Endothelial cell of umbilical vein (primary cell): ENCODE data around the gene DGKI. TPM values are rescaled to one million over a fixed set of nuclear protein-coding genes. Genes with fewer than 3 reads are reported as not detected.

Experiments
- BruUV-seq: library from RNA; stranded (reverse); fragments of 400-500 nt; replicated peaks from 2 replicates; lab custom pipeline; 2021; lab: Mats Ljungman, UMichigan
- CTCF ChIA-PET: fragments of 300-600, 350-600 bp; sonication (Branson Sonifier 250); formaldehyde crosslinking; loops from one replicate; lab custom pipeline; 2021; ENCODE audit warnings: antibody characterized with exemption, inconsistent platforms; lab: Charles Lee
- POLR2A ChIA-PET: fragments of 300-600, 350-600 bp; sonication (Branson Sonifier 250); formaldehyde crosslinking; loops from one replicate; lab custom pipeline; 2021; ENCODE audit warnings: antibody characterized with exemption, inconsistent platforms; lab: Charles Lee
- DNase-seq: peaks from one replicate; pipeline ENCODE4 v3.0.0-alpha.2; 2011; ENCODE audit warnings: low read depth, low spot score
- FAIRE-seq: peaks from 2 replicates; lab custom pipeline; 2011; peaks lifted over from hg19 to GRCh38; lab: Jason Lieb, UNC
- H2AFZ ChIP-seq: 2 replicates; pipeline ENCODE4 v1.6.0; 2012; ENCODE audit warnings: low read depth, low read length, control low read depth, inconsistent platforms
- H3K27ac ChIP-seq: 2 replicates; pipeline ENCODE4 v1.5.1; 2011; ENCODE audit warnings: low read depth, mild to moderate bottlenecking, control low read depth, low read length, moderate library complexity; ENCODE audit not compliant: insufficient read depth
- H3K27me3 ChIP-seq, 2 experiments: 2 replicates each; pipeline versions ENCODE4 v1.6.0 to v1.6.1; 2011; ENCODE audit warnings: low read length in 2 of 2, mixed read lengths in 1 of 2; ENCODE audit not compliant: control insufficient read depth in 2 of 2, insufficient read depth in 2 of 2
- H3K36me3 ChIP-seq, 2 experiments: 2 replicates in 1 of 2; 3 replicates in 1 of 2; pipeline ENCODE4 v1.5.1; 2011; ENCODE audit warnings: low read length in 2 of 2, mild to moderate bottlenecking in 1 of 2, moderate library complexity in 1 of 2; ENCODE audit not compliant: control insufficient read depth in 2 of 2, insufficient read depth in 2 of 2; ENCODE audit errors: extremely low read depth in 1 of 2
- H3K4me1 ChIP-seq: 3 replicates; pipeline ENCODE4 v1.5.1; 2011; ENCODE audit warnings: mild to moderate bottlenecking, low read length; ENCODE audit not compliant: control insufficient read depth, insufficient read depth; ENCODE audit errors: extremely low read depth
- H3K4me2 ChIP-seq: 2 replicates; pipeline ENCODE4 v1.6.1; 2011; ENCODE audit warnings: low read length, control low read depth, mixed read lengths; ENCODE audit not compliant: insufficient read depth
- H3K4me3 ChIP-seq, 3 experiments: fragments of 200-600 bp in 1 of 3; sonication (generic), shearing (Covaris generic) in 1 of 3; replicated peaks in 1 of 3; 2 replicates each; pipeline ENCODE4 v1.5.1; 2011 to 2016; ENCODE audit warnings: control low read depth in 3 of 3, low read length in 3 of 3, mild to moderate bottlenecking in 2 of 3, inconsistent platforms in 1 of 3, low read depth in 1 of 3, moderate library complexity in 1 of 3; ENCODE audit not compliant: insufficient read depth in 1 of 3
- H3K79me2 ChIP-seq: 2 replicates; pipeline ENCODE4 v1.6.0; 2012; ENCODE audit warnings: low read length, inconsistent platforms; ENCODE audit not compliant: control insufficient read depth, insufficient read depth
- H3K9ac ChIP-seq: replicated peaks from 2 replicates; pipeline ENCODE3; 2011; ENCODE audit warnings: low read length, control low read depth; ENCODE audit not compliant: insufficient read depth; ENCODE audit errors: extremely low read depth
- H3K9me1 ChIP-seq: replicated peaks from 3 replicates; pipeline ENCODE4 v1.6.0; 2011; ENCODE audit warnings: mild to moderate bottlenecking, low read length; ENCODE audit not compliant: control insufficient read depth, insufficient read depth; ENCODE audit errors: extremely low read depth
- H3K9me3 ChIP-seq: replicated peaks from 2 replicates; pipeline ENCODE4 v1.5.1; 2012; ENCODE audit warnings: low read length, inconsistent platforms; ENCODE audit not compliant: control insufficient read depth, insufficient read depth
- H4K20me1 ChIP-seq: replicated peaks from 2 replicates; pipeline ENCODE3; 2011; ENCODE audit warnings: mild to moderate bottlenecking, low read length; ENCODE audit not compliant: control insufficient read depth, insufficient read depth; ENCODE audit errors: extremely low read depth
- FOS ChIP-seq: IDR thresholded peaks from 2 replicates; pipeline ENCODE4 v1.6.1; 2011; ENCODE audit warnings: mild to moderate bottlenecking, low read length, moderate library complexity, borderline replicate concordance; ENCODE audit not compliant: insufficient read depth
- JUN ChIP-seq: IDR thresholded peaks from 2 replicates; pipeline ENCODE4 v1.6.1; 2011; ENCODE audit warnings: borderline replicate concordance, low read depth; ENCODE audit not compliant: insufficient read length, insufficient read depth
- POLR2A ChIP-seq: IDR thresholded peaks from 2 replicates; pipeline ENCODE4 v1.6.1; 2012; ENCODE audit warnings: low read depth, mild to moderate bottlenecking, control low read depth, low read length
- POLR2AphosphoS5 ChIP-seq: IDR thresholded peaks from 2 replicates; pipeline ENCODE4 v1.6.1; 2012; ENCODE audit warnings: low read depth, mild to moderate bottlenecking, control low read depth, low read length, moderate library complexity; ENCODE audit not compliant: insufficient read depth
- dilution Hi-C: fragments of 300-500 bp; cut with MboI; formaldehyde crosslinking; loops from one replicate; pipeline ENCODE4 v1.15.0; 2019; ENCODE audit warnings: low sequenced_read_pairs; ENCODE audit not compliant: extremely low pct_ligation_motif_present
- intact Hi-C: fragments of 100-400 bp; cut with micrococcal nuclease; formaldehyde crosslinking; loops from one replicate; pipeline ENCODE4 v1.10.0; 2022
- polyA plus RNA-seq, 4 experiments: library from polyadenylated mRNA; depleted of rRNA in 3 of 4; stranded (reverse) in 3 of 4; unstranded in 1 of 4; fragments of >200 nt; gene quantifications; 2 replicates each; pipeline versions ENCODE4 v1.2.1 to v1.2.3, GENCODE V29; 2011 to 2012; ENCODE audit warnings: missing spikeins in 1 of 4
- total RNA-seq: library from RNA; stranded (reverse); gene quantifications from 2 replicates; pipeline ENCODE4 v1.2.3, GENCODE V29; 2021
- TF ChIP-seq, protein P1 (sequence below): IDR thresholded peaks from 2 replicates; pipeline ENCODE4 v1.6.1; 2011; ENCODE audit not compliant: insufficient read depth, insufficient read length
- TF ChIP-seq, protein P2 (sequence below), 2 donors: IDR thresholded peaks; 1 replicate in 1 of 2; 2 replicates in 1 of 2; pipeline ENCODE4 v1.5.1; 2011; ENCODE audit warnings: low read length in 2 of 2, mild to moderate bottlenecking in 2 of 2, moderate library complexity in 2 of 2, control low read depth in 1 of 2, inconsistent platforms in 1 of 2, low read depth in 1 of 2; ENCODE audit not compliant: insufficient read depth in 1 of 2; ENCODE audit errors: extremely low read depth in 1 of 2

DGKI gene
- total and polyA plus RNA-seq, 2 donors (not counting 3 experiments of a cell fraction or from before 2014, with no cell fraction given) = 0.11 to 0.51 TPM

DNA sequence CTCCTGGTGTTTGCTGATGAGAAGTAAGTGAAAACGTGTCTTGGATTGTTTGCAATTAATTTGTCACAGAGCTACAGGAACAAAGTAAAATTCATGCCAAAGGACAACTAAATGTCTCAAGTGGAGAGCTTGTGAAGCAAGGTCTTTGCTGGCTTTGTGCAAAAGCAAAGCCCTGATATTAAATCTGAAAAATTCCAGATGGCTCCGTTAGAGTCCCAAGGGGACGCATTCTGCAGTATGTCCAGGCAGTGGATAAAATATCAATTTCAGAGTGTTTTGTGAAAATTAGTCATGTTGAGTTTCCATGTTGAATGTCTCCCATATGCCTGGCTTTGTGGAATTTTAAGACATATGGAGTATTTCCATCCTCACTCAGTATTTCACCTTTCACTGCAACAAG lies 400.7 kb downstream of the DGKI start:
- no peak for DNase-seq
- Histone ChIP-seq H3K27ac (no peak overlapping the region), H4K20me1 (no peaks in the 10 kb centered on the region), H3K4me2 (no peak overlapping the region), H3K4me1 (no peaks in the 10 kb centered on the region), H3K9ac (no peak overlapping the region), H3K4me3 (no peak overlapping the region), H3K36me3 (no peaks in the 10 kb centered on the region), H3K27me3 (no peaks in the 10 kb centered on the region), H3K9me3 (no peaks in the 10 kb centered on the region), H3K9me1 (no peaks in the 10 kb centered on the region), H2AFZ (no peak overlapping the region), H3K79me2 (no peaks in the 10 kb centered on the region)
- TF ChIP-seq POLR2A = no peak
- no peak for TF ChIP-seq JUN
- TF ChIP-seq, protein P1, sequence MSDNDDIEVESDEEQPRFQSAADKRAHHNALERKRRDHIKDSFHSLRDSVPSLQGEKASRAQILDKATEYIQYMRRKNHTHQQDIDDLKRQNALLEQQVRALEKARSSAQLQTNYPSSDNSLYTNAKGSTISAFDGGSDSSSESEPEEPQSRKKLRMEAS = no peak
- TF ChIP-seq, protein P2, sequence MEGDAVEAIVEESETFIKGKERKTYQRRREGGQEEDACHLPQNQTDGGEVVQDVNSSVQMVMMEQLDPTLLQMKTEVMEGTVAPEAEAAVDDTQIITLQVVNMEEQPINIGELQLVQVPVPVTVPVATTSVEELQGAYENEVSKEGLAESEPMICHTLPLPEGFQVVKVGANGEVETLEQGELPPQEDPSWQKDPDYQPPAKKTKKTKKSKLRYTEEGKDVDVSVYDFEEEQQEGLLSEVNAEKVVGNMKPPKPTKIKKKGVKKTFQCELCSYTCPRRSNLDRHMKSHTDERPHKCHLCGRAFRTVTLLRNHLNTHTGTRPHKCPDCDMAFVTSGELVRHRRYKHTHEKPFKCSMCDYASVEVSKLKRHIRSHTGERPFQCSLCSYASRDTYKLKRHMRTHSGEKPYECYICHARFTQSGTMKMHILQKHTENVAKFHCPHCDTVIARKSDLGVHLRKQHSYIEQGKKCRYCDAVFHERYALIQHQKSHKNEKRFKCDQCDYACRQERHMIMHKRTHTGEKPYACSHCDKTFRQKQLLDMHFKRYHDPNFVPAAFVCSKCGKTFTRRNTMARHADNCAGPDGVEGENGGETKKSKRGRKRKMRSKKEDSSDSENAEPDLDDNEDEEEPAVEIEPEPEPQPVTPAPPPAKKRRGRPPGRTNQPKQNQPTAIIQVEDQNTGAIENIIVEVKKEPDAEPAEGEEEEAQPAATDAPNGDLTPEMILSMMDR (IDR thresholded peaks at IDR 0.05; ENCODE audit: extremely low read depth in 1 of 2, insufficient read depth in 1 of 2, low read depth in 1 of 2, low read length in 2 of 2) = no peak
- TF ChIP-seq POLR2AphosphoS5 = no peak
- no peak for TF ChIP-seq FOS
- BruUV-seq = no TSS peak
- CTCF ChIA-PET = interaction anchor here (0.6 to 1.3 kb wide), 2 partner anchors 9 to 146 kb away, joined by 3 to 4 read pairs; no protein-coding TSS in a partner anchor
- intact Hi-C loops (no loop called here), dilution Hi-C loops (no loop called here)
- POLR2A ChIA-PET = no interaction called here
- no peak for FAIRE-seq
